PC-9 (cell line): Measurements from ENCODE around the gene CROT. TPM values are rescaled to one million over a fixed set of nuclear protein-coding genes. Genes with fewer than 3 reads are reported as not detected.
"Not testable (repeated sequence)": the region's sequence is repeated elsewhere in the genome, so short reads cannot be mapped to it uniquely, and the experiment has no call there.

Experiments used
- BruUV-seq: library from RNA; stranded (reverse); fragments of 400-500 nt; replicated peaks from 2 replicates; lab custom pipeline; 2021; lab: Mats Ljungman, UMichigan
- CTCF ChIA-PET: fragments of 300-600 bp; sonication (Branson Sonifier 250); formaldehyde crosslinking; loops from one replicate; lab custom pipeline; 2022; ENCODE audit warnings: antibody characterized with exemption; lab: Charles Lee
- POLR2A ChIA-PET: fragments of 300-600 bp; sonication (Branson Sonifier 250); formaldehyde crosslinking; loops from one replicate; lab custom pipeline; 2022; ENCODE audit warnings: antibody characterized with exemption; ENCODE audit not compliant: unreplicated experiment; lab: Charles Lee
- DNase-seq, 2 experiments: peaks; one replicate each; pipeline versions ENCODE4 v3.0.0 to v3.0.0-alpha.2; 2015 to 2022; ENCODE audit warnings: mixed read lengths in 1 of 2
- H2AFZ ChIP-seq: fragments of 200-600 bp; sonication (generic); 2 replicates; pipeline ENCODE4 v1.8.1; 2017; ENCODE audit warnings: antibody characterized with exemption
- H3F3A ChIP-seq: fragments of 200-600 bp; sonication (generic); 2 replicates; pipeline ENCODE4 v1.8.1; 2017; ENCODE audit warnings: antibody characterized with exemption, mild to moderate bottlenecking, low read depth; ENCODE audit not compliant: insufficient read depth
- H3K27ac ChIP-seq: fragments of 200-600 bp; sonication (generic); 2 replicates; pipeline ENCODE4 v1.6.1; 2016; ENCODE audit warnings: mixed run types
- H3K27me3 ChIP-seq: fragments of 200-600 bp; sonication (generic); 2 replicates; pipeline ENCODE4 v1.6.1; 2016; ENCODE audit warnings: low read depth, mixed run types; ENCODE audit not compliant: insufficient read depth
- H3K36me3 ChIP-seq: fragments of 200-600 bp; sonication (generic); 2 replicates; pipeline ENCODE4 v1.6.1; 2016; ENCODE audit warnings: low read depth, mixed run types
- H3K4me1 ChIP-seq: fragments of 200-600 bp; sonication (generic); replicated peaks from 2 replicates; pipeline ENCODE4 v1.6.1; 2016; ENCODE audit warnings: mixed run types; ENCODE audit not compliant: insufficient read depth
- H3K4me2 ChIP-seq: fragments of 200-600 bp; sonication (generic); 2 replicates; pipeline ENCODE4 v1.6.1; 2017; ENCODE audit warnings: mixed run types
- H3K4me3 ChIP-seq: fragments of 200-600 bp; sonication (generic); 2 replicates; pipeline ENCODE4 v1.6.1; 2016; ENCODE audit warnings: mixed run types
- H3K79me2 ChIP-seq: fragments of 200-600 bp; sonication (generic); 2 replicates; pipeline ENCODE4 v1.6.1; 2017; ENCODE audit warnings: low read depth, mixed run types
- H3K9me2 ChIP-seq: fragments of 200-600 bp; sonication (generic); 2 replicates; pipeline ENCODE4 v1.8.1; 2017; ENCODE audit warnings: mild to moderate bottlenecking; ENCODE audit not compliant: insufficient read depth
- H3K9me3 ChIP-seq: fragments of 200-600 bp; sonication (generic); 2 replicates; pipeline ENCODE4 v1.8.1; 2016; ENCODE audit warnings: low read depth; ENCODE audit not compliant: insufficient read depth
- H4K20me1 ChIP-seq: fragments of 200-600 bp; sonication (generic); 2 replicates; pipeline ENCODE4 v1.8.1; 2017; ENCODE audit not compliant: insufficient read depth
- EZH2 ChIP-seq: fragments of 200-600 bp; sonication (generic); IDR thresholded peaks from 2 replicates; pipeline ENCODE4 v1.8.0; 2017; ENCODE audit warnings: antibody characterized with exemption, low read depth
- intact Hi-C: fragments of 100-400 bp; cut with micrococcal nuclease; formaldehyde crosslinking; loops from one replicate; pipeline ENCODE4 v1.10.0; 2022; ENCODE audit not compliant: unreplicated experiment
- total RNA-seq: library from RNA; stranded (reverse); gene quantifications from 2 replicates; pipeline ENCODE4 v1.2.3, GENCODE V29; 2021
- TF ChIP-seq, protein P1 (sequence below): fragments of 200-600 bp; sonication (generic); conservative IDR thresholded peaks from 2 replicates; pipeline ENCODE4 v1.6.1; 2017; ENCODE audit warnings: mixed run types, antibody characterized with exemption, mild to moderate bottlenecking, moderate library complexity

The CROT gene
- total RNA-seq, 1 experiment from 2014 or later: 15.2 TPM

- peak; percentile 33 to 95 for DNase-seq
- ChIA-PET POLR2A (interaction anchor here (0.5 to 0.6 kb wide), 2 partner anchors 115 to 143 kb away, joined by 4 to 6 read pairs; no protein-coding TSS in a partner anchor), CTCF (interaction anchor here (0.7 kb wide), 1 partner anchor 29 kb away, joined by 3 read pairs; the partner anchor contains the start of gene CROT)
- Histone ChIP-seq H3K4me2 (peak overlapping the region; percentile 49), H3K4me1 (peaks cover 39% of the 10 kb centered on the region), H3K27me3 (no peaks in the 10 kb centered on the region), H3K4me3 (no peak overlapping the region), H3K9me3 (no peaks in the 10 kb centered on the region), H3K27ac (peak overlapping the region; percentile 67), H3K79me2 (no peaks in the 10 kb centered on the region), H3K9me2 (no peaks in the 10 kb centered on the region), H4K20me1 (no peaks in the 10 kb centered on the region), H2AFZ (no peak overlapping the region), H3F3A (peaks cover 26% of the 10 kb centered on the region), H3K36me3 (no peaks in the 10 kb centered on the region)
- BruUV-seq: no TSS peak
- no peak for TF ChIP-seq EZH2
- TF ChIP-seq, protein P1, sequence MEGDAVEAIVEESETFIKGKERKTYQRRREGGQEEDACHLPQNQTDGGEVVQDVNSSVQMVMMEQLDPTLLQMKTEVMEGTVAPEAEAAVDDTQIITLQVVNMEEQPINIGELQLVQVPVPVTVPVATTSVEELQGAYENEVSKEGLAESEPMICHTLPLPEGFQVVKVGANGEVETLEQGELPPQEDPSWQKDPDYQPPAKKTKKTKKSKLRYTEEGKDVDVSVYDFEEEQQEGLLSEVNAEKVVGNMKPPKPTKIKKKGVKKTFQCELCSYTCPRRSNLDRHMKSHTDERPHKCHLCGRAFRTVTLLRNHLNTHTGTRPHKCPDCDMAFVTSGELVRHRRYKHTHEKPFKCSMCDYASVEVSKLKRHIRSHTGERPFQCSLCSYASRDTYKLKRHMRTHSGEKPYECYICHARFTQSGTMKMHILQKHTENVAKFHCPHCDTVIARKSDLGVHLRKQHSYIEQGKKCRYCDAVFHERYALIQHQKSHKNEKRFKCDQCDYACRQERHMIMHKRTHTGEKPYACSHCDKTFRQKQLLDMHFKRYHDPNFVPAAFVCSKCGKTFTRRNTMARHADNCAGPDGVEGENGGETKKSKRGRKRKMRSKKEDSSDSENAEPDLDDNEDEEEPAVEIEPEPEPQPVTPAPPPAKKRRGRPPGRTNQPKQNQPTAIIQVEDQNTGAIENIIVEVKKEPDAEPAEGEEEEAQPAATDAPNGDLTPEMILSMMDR: no peak
- intact Hi-C loops: loop anchor here (5.0 kb wide), 1 partner anchor 80 kb away; no protein-coding TSS in a partner anchor
Observed at GRCh38 chr7:87316846-87317552, 28.5 kb upstream of the CROT start.

DNA sequence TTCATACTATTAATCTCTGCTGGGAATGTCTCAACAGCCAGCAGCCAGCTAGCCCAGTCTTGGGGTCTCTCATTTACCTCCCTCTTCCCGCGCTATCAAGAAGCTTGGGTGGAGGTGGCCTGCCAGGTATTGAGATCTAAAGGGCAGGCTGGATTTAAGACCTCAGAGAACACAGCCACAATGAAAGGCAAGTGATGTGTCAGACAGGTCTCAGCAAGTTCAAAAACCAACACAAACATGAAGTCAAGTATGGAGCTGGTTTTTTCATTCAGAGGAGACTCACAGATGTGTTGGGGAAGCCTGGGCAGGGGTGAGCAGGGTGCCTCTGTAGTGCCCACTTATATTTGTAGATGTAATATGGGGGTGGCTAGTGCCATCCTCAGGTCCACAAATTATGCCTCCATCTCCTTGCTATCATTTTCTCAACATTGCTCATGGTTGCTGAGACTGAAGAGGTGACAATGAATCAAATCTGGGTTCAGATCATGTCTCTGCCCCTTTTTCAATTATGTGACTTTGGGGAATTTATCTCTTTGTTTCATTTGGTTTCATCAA is 27.7 kb upstream of the CROT start:
- H4K20me1 ChIP-seq: no peaks in the 10 kb centered on the region
- no peaks in the 10 kb centered on the region for H3K9me3 ChIP-seq
- DNase-seq: no peak
- no peak overlapping the region for H2AFZ ChIP-seq
- BruUV-seq: no TSS peak
- H3K27me3 ChIP-seq: no peaks in the 10 kb centered on the region
- H3K27ac ChIP-seq: peak overlapping the region; percentile 67
- peaks cover 26% of the 10 kb centered on the region for H3F3A ChIP-seq
- peaks cover 39% of the 10 kb centered on the region for H3K4me1 ChIP-seq
- ChIA-PET POLR2A (no interaction called here), CTCF (interaction anchor here (0.6 to 1.7 kb wide), 3 partner anchors 28 to 80 kb away, joined by 3 read pairs; partner anchors contain the start of gene CROT)
- H3K4me3 ChIP-seq: no peak overlapping the region
- TF ChIP-seq, protein P1: no peak
- no peak for TF ChIP-seq EZH2
- H3K79me2 ChIP-seq: no peaks in the 10 kb centered on the region
- no peaks in the 10 kb centered on the region for H3K9me2 ChIP-seq
- peak overlapping the region; percentile 49 for H3K4me2 ChIP-seq
- H3K36me3 ChIP-seq: no peaks in the 10 kb centered on the region
- intact Hi-C loops: loop anchor here (5.0 kb wide), 1 partner anchor 80 kb away; no protein-coding TSS in a partner anchor

DNA sequence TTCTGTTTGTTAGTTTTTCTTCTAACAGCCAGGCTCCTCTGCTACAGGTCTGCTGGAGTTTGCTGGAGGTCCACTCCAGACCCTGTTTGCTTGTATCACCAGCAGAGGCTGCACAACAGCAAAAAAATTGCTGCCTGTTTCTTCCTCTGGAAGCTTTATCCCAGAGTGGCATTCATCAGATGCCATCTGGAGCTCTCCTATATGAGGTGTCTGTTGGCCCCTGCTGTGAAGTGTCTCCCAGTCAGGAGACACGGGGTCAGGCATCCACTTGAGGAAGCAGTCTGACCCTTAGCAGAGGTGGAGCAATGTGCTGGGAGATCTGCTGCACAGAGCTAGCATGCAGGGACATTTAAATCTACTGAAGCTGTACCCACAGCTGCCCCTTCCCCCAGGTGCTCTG is 26.7 kb upstream of the CROT start:
- no peaks in the 10 kb centered on the region for H3K9me3 ChIP-seq
- H2AFZ ChIP-seq: peak overlapping the region; percentile 89; the same call in 1 of the 2 replicates
- POLR2A ChIA-PET: no interaction called here
- TF ChIP-seq EZH2: no peak
- TF ChIP-seq, protein P1: no peak
- no peak for DNase-seq
- peaks cover 26% of the 10 kb centered on the region for H3F3A ChIP-seq
- no peaks in the 10 kb centered on the region for H3K27me3 ChIP-seq
- intact Hi-C loops: loop anchor here (1.0 to 5.0 kb wide), 2 partner anchors 27 to 79 kb away; partner anchors contain the start of gene CROT
- peaks cover 39% of the 10 kb centered on the region for H3K4me1 ChIP-seq
- no TSS peak for BruUV-seq
- peak overlapping the region; percentile 52; the same call in 1 of the 2 replicates for H3K4me3 ChIP-seq
- CTCF ChIA-PET: interaction anchor here (1.4 to 1.7 kb wide), 2 partner anchors 27 to 97 kb away, joined by 3 to 7 read pairs; partner anchors contain the start of gene CROT
- peak overlapping the region; percentile 75 for H3K4me2 ChIP-seq
- H3K36me3 ChIP-seq: no peaks in the 10 kb centered on the region
- H4K20me1 ChIP-seq: no peaks in the 10 kb centered on the region
- no peak overlapping the region for H3K27ac ChIP-seq
- no peaks in the 10 kb centered on the region for H3K79me2 ChIP-seq
- H3K9me2 ChIP-seq: no peaks in the 10 kb centered on the region

DNA sequence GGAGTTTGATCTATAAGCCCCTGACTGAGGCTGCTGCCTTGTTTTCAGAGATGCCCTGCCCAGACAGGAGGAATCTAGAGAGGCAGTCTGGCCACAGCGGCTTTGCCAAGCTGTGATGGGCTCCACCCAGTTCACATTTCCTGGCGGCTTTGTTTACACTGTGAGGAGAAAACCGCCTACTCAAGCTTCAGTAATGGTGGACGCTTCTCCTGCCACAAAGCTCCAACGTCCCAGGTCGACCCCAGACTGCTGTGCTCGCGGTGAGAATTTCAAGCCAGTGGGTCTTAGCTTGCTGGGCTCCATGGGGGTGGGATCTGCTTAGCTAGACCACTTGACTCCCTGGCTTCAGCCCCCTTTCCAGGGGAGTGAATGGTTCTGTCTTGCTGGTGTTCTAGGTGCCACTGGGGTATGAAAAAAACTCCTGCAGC is 26.3 kb upstream of the CROT start:
- H3K4me3 ChIP-seq: peak overlapping the region; percentile 52; the same call in 1 of the 2 replicates
- peaks cover 26% of the 10 kb centered on the region for H3F3A ChIP-seq
- BruUV-seq, H3K9me2 ChIP-seq, H3K79me2 ChIP-seq, H4K20me1 ChIP-seq, H3K27me3 ChIP-seq, H3K36me3 ChIP-seq, POLR2A ChIA-PET, H3K9me3 ChIP-seq, H3K27ac ChIP-seq: not testable (repeated sequence)
- DNase-seq: peak; percentile 51 to 62
- H2AFZ ChIP-seq: peak overlapping the region; percentile 89
- H3K4me1 ChIP-seq: peaks cover 39% of the 10 kb centered on the region
- CTCF ChIA-PET: interaction anchor here (1.4 to 1.7 kb wide), 2 partner anchors 26 to 97 kb away, joined by 3 to 7 read pairs; partner anchors contain the start of gene CROT
- intact Hi-C loops: loop anchor here (1.0 to 5.0 kb wide), 2 partner anchors 26 to 78 kb away; partner anchors contain the start of gene CROT
- H3K4me2 ChIP-seq: peak overlapping the region; percentile 75
